ENCODE results near the gene CNKSR3. TPM values are rescaled to one million over a fixed set of nuclear protein-coding genes. Genes with fewer than 3 reads are reported as not detected.

CNKSR3 gene
- total and polyA plus RNA-seq, 2 of the 8 experiments (the other 6 are each of a cell fraction or from before 2014, with no cell fraction given): 1.2 to 6.2 TPM

GRCh38 chr6:154378518-154378917 lies 132.0 kb downstream of the CNKSR3 start:
- Histone ChIP-seq H2BK5ac (ENCODE audit: low read depth, low read length) (no peak overlapping the region), H3K4me1 (replicated peaks in 1 of 4; ENCODE audit: control insufficient read depth in 3 of 4, insufficient read depth in 4 of 4, low read length in 3 of 4) (0 out of 7 replicates have a peak, but pooled peaks cover 0 to 3% (median 0%) of the 10 kb centered on the region in 4 experiments), H3K9ac (replicated peaks in 1 of 4; ENCODE audit: extremely low read depth in 1 of 4, low read depth in 3 of 4, low read length in 3 of 4) (no peak overlapping the region), H3K56ac (replicated peaks; ENCODE audit: insufficient read length, low read depth, low read length) (no peak overlapping the region), H3K27me3 (replicated peaks in 1 of 4; ENCODE audit: control insufficient read depth in 3 of 4, extremely low read depth in 1 of 4, insufficient read depth in 3 of 4, low read length in 3 of 4) (no peaks in the 10 kb centered on the region), H2AFZ (ENCODE audit: low read length) (no peak overlapping the region), H2BK12ac (ENCODE audit: low read depth, low read length) (no peak overlapping the region), H3K9me3 (ENCODE audit: insufficient read depth in 2 of 2, low read depth in 1 of 2, low read length in 1 of 2) (peaks cover 0 to 5% of the 10 kb centered on the region in 2 experiments; a peak in 1 of 4 replicates), H3K4ac (replicated peaks; ENCODE audit: insufficient read length, low read depth, low read length) (no peak overlapping the region), H4K8ac (ENCODE audit: extremely low read depth, insufficient read depth, low read length) (no peak overlapping the region), H2AK5ac (ENCODE audit: low read depth, low read length) (no peak overlapping the region), H4K5ac (ENCODE audit: insufficient read length, low read depth, low read length) (no peak overlapping the region), H4K20me1 (replicated peaks in 1 of 2; ENCODE audit: control insufficient read depth in 1 of 2, insufficient read depth in 2 of 2, low read length in 2 of 2) (no peaks in the 10 kb centered on the region), H3K4me2 (ENCODE audit: insufficient read depth in 1 of 2, low read depth in 2 of 2, low read length in 2 of 2) (no peak overlapping the region), H2BK120ac (replicated peaks; ENCODE audit: low read depth, low read length) (no peak overlapping the region), H2BK20ac (ENCODE audit: low read length) (no peak overlapping the region), H3K79me2 (ENCODE audit: control insufficient read depth in 1 of 2, insufficient read depth in 2 of 2, low read length in 2 of 2) (no peaks in the 10 kb centered on the region), H2BK15ac (ENCODE audit: low read length) (no peak overlapping the region), H3K14ac (ENCODE audit: insufficient read length) (no peak overlapping the region), H3K36me3 (ENCODE audit: control insufficient read depth in 2 of 4, insufficient read depth in 4 of 4, low read length in 3 of 4) (no peaks in the 10 kb centered on the region), H3K23ac (ENCODE audit: insufficient read length) (no peak overlapping the region), H4K91ac (replicated peaks; ENCODE audit: insufficient read length, low read length) (no peak overlapping the region), H3K79me1 (ENCODE audit: low read depth, low read length) (no peaks in the 10 kb centered on the region), H3K27ac (ENCODE audit: low read depth, low read length) (no peak overlapping the region), H3K18ac (ENCODE audit: extremely low read depth, low read length) (no peak overlapping the region), H3K23me2 (ENCODE audit: low read depth, low read length) (no peaks in the 10 kb centered on the region), H3K4me3 (ENCODE audit: extremely low read depth in 1 of 4, insufficient read depth in 2 of 4, low read depth in 3 of 4, low read length in 4 of 4) (no peak overlapping the region)
- no peak for TF ChIP-seq POU5F1 (IDR thresholded peaks at IDR 0.05; ENCODE audit: low read depth, low read length)
- no peak for TF ChIP-seq TEAD4 (IDR thresholded peaks at IDR 0.05; ENCODE audit: low read depth, low read length)
- no peak for TF ChIP-seq GTF2F1 (IDR thresholded peaks at IDR 0.05; ENCODE audit: borderline replicate concordance, low read depth, low read length)
- no peak for TF ChIP-seq BACH1 (IDR thresholded peaks at IDR 0.05; ENCODE audit: low read length)
- TF ChIP-seq SP1 (IDR thresholded peaks at IDR 0.05; ENCODE audit: low read depth, low read length): no peak
- no peak for TF ChIP-seq KDM1A (IDR thresholded peaks at IDR 0.05; ENCODE audit: borderline replicate concordance, low read length)
- TF ChIP-seq CTBP2 (IDR thresholded peaks at IDR 0.05; ENCODE audit: borderline replicate concordance, insufficient read depth, insufficient read length, low read length): no peak
- no peak for TF ChIP-seq SUZ12 (IDR thresholded peaks at IDR 0.05; ENCODE audit: low read length)
- no peak for TF ChIP-seq RNF2 (IDR thresholded peaks at IDR 0.05; ENCODE audit: borderline replicate concordance, low read depth, low read length, missing control alignments, poor library complexity, severe bottlenecking)
- no peak for TF ChIP-seq SP2 (IDR thresholded peaks at IDR 0.05; ENCODE audit: low read length)
- ChIA-PET CTCF (ENCODE audit: partially characterized antibody) (interaction anchor here (0.8 kb wide), 1 partner anchor 122 kb away, joined by 3 read pairs; no protein-coding TSS in a partner anchor), POLR2A (ENCODE audit: partially characterized antibody) (no interaction called here)
- no peak for FAIRE-seq
- no peak for DNase-seq (ENCODE audit: low read depth in 1 of 2, low spot score in 2 of 2)
- 95% methylated on average over 2 of the region's 2 CpGs; no CpG with 5 or more reads in 1 of the 2 experiments for WGBS, 2 experiments (ENCODE audit: extremely low coverage in 1 of 2, insufficient coverage in 1 of 2, insufficient read length in 1 of 2, insufficient replicate concordance in 2 of 2, low coverage in 1 of 2, low lambda C conversion rate in 2 of 2, missing lambda C conversion rate in 1 of 2)
